Measurements from ENCODE around the gene EVC2.

DNA sequence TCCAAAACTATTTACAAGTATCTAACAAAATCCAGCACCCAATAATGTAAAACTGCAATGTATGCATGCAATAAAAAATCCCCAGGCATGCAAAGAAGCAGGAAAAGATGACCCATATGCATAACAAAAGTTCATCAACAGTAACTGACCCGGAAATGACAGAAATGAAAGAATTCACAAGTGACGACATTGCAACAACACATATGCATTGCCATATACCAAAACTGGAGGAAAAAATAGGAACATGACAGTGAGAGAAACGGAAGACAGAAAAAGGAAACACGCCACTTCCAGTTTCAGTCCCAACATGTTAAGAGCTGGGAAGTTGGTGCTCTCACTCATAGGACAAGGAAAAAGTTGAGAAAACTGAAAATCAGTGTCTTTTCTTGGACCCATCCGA is 154.6 kb downstream of the EVC2 start:
- TF ChIP-seq, protein P1, sequence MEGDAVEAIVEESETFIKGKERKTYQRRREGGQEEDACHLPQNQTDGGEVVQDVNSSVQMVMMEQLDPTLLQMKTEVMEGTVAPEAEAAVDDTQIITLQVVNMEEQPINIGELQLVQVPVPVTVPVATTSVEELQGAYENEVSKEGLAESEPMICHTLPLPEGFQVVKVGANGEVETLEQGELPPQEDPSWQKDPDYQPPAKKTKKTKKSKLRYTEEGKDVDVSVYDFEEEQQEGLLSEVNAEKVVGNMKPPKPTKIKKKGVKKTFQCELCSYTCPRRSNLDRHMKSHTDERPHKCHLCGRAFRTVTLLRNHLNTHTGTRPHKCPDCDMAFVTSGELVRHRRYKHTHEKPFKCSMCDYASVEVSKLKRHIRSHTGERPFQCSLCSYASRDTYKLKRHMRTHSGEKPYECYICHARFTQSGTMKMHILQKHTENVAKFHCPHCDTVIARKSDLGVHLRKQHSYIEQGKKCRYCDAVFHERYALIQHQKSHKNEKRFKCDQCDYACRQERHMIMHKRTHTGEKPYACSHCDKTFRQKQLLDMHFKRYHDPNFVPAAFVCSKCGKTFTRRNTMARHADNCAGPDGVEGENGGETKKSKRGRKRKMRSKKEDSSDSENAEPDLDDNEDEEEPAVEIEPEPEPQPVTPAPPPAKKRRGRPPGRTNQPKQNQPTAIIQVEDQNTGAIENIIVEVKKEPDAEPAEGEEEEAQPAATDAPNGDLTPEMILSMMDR (IDR thresholded peaks at IDR 0.05) = no peak
- no peak for TF ChIP-seq POLR2A (IDR thresholded peaks at IDR 0.05)

Data from lower leg skin (tissue), 3 donors.